ENCODE measurements around the gene PRDM16. TPM values are rescaled to one million over a fixed set of nuclear protein-coding genes. Genes with fewer than 3 reads are reported as not detected.

Gene PRDM16
- total RNA-seq, 4 donors from 2014 or later: 0.26 to 7.7 (median 0.35) TPM; not detected in 1

DNA sequence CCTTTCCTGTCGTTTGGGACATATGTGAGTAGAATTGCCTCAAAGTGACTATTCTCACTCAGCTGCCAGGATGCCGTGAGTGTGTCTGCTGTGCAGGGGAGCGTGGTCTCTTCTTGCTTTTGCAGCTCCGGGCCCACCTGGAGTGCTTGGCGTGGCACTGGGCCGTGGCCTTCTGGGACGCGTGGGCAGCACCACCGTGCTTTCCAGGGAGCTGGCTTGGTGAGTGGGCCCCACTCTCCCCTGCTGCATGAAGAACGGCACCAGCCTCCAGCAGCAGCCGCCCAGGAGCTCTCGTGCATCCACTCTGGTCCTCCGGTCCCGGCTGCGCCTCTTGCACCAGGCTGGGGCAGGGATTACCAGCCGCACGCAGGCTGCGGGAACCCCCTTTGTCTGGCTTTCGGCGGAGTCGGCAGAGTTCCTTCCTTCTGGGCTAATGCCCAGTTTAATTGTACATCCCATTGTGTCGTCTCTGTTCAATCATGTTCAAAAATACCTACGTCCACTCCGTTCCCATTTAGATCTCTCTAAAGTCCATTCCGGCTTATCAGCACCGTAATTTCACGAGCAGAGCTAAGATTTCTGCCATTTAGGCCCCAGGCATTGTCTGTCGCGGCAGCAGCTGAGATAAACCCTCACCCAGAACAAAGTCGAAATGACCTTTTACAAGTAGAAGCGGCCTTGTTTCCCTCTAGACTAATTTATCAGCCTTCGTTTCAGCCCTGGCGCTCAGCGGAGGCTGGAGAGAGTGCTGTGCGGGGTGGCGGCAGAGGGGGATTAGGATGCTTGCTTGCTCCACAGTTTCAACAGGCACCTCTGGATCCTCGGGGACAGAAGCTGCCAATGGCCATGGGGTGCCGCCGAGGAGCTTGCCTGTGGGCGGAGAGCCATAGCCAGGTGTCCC is 129.6 kb downstream of the PRDM16 start:
- TF ChIP-seq CTCF (IDR thresholded peaks at IDR 0.05): no peak
- TF ChIP-seq POLR2A (IDR thresholded peaks at IDR 0.05): no peak
- H3K4me1 ChIP-seq: peaks cover 0 to 4% of the 10 kb centered on the region in 2 donors
- no peaks in the 10 kb centered on the region for H3K9me3 ChIP-seq
- H3K36me3 ChIP-seq: no peaks in the 10 kb centered on the region
- intact Hi-C loops (cut with DNase I; ENCODE audit: low total_unique reads): no loop called here
- H3K4me3 ChIP-seq: no peak overlapping the region
- H3K27ac ChIP-seq: no peak overlapping the region
- no peaks in the 10 kb centered on the region for H3K27me3 ChIP-seq
- DNase-seq: no peak

GRCh38 chr1:3204725-3205124 is 135.7 kb downstream of the PRDM16 start:
- no peak overlapping the region for H3K27ac ChIP-seq
- H3K27me3 ChIP-seq: no peaks in the 10 kb centered on the region
- intact Hi-C loops (cut with DNase I; ENCODE audit: low total_unique reads): no loop called here
- no peaks in the 10 kb centered on the region for H3K4me1 ChIP-seq
- H3K9me3 ChIP-seq: no peaks in the 10 kb centered on the region
- TF ChIP-seq POLR2A (IDR thresholded peaks at IDR 0.05): no peak
- no peak for TF ChIP-seq CTCF (IDR thresholded peaks at IDR 0.05)
- no peaks in the 10 kb centered on the region for H3K36me3 ChIP-seq
- H3K4me3 ChIP-seq: no peak overlapping the region
- DNase-seq: no peak

DNA sequence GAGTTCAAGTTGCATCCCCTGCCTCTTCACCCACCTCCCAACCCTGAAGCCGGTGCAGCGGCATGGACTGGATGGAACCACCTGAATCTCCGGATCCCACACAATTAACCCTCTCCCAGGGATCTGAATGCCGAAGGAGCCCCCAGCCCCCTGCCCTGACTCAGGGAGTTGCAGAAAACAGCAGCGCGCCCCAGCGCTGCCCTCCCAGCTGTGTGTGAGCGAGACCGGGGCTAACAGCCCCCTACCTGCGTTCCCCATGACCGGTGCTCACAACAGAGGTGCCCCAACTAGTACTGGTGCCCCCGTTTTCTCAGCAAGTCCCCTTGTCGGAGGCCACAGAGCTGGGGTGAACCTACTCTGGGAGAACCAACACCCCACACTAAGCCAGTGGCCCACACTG is 136.8 kb downstream of the PRDM16 start:
- no peak for TF ChIP-seq CTCF (IDR thresholded peaks at IDR 0.05)
- TF ChIP-seq POLR2A (IDR thresholded peaks at IDR 0.05): no peak
- H3K9me3 ChIP-seq: no peaks in the 10 kb centered on the region
- no peak for DNase-seq
- no peak overlapping the region for H3K4me3 ChIP-seq
- no peak overlapping the region for H3K27ac ChIP-seq
- no peaks in the 10 kb centered on the region for H3K27me3 ChIP-seq
- intact Hi-C loops (cut with DNase I; ENCODE audit: low total_unique reads): no loop called here
- H3K4me1 ChIP-seq: no peaks in the 10 kb centered on the region
- no peaks in the 10 kb centered on the region for H3K36me3 ChIP-seq

GRCh38 chr1:3206696-3207095 is 137.7 kb downstream of the PRDM16 start:
- H3K27me3 ChIP-seq: no peaks in the 10 kb centered on the region
- TF ChIP-seq CTCF (IDR thresholded peaks at IDR 0.05): no peak
- TF ChIP-seq POLR2A (IDR thresholded peaks at IDR 0.05): no peak
- no peaks in the 10 kb centered on the region for H3K9me3 ChIP-seq
- no peaks in the 10 kb centered on the region for H3K36me3 ChIP-seq
- H3K4me3 ChIP-seq: no peak overlapping the region
- no peak for DNase-seq
- no peak overlapping the region for H3K27ac ChIP-seq
- intact Hi-C loops (cut with DNase I; ENCODE audit: low total_unique reads): no loop called here
- no peaks in the 10 kb centered on the region for H3K4me1 ChIP-seq

GRCh38 chr1:3207217-3207848 is 138.3 kb downstream of the PRDM16 start:
- H3K27ac ChIP-seq: no peak overlapping the region
- no peaks in the 10 kb centered on the region for H3K27me3 ChIP-seq
- DNase-seq: no peak
- H3K9me3 ChIP-seq: no peaks in the 10 kb centered on the region
- TF ChIP-seq POLR2A (IDR thresholded peaks at IDR 0.05) (no peak), CTCF (IDR thresholded peaks at IDR 0.05) (no peak)
- intact Hi-C loops (cut with DNase I; ENCODE audit: low total_unique reads): no loop called here
- no peaks in the 10 kb centered on the region for H3K36me3 ChIP-seq
- no peak overlapping the region for H3K4me3 ChIP-seq
- no peaks in the 10 kb centered on the region for H3K4me1 ChIP-seq

Measured in uterus (tissue), 4 donors.